Measurements from ENCODE around the gene GBA3. TPM values are rescaled to one million over a fixed set of nuclear protein-coding genes. Genes with fewer than 3 reads are reported as not detected.

Gene GBA3
- not detected for total RNA-seq

- DNase-seq (ENCODE audit: low spot score) (no peak), ATAC-seq (ENCODE audit: insufficient number of reproducible peaks, low FRiP score, low read depth) (no peak)
- H3K4me3 ChIP-seq, result no peak within 1 kb of the TSS
- H3K36me3 ChIP-seq, result no peaks in the 10 kb centered on the region
- no peak within 1 kb of the TSS for H3K27ac ChIP-seq
- H3K4me1 ChIP-seq (ENCODE audit: control insufficient read depth in 1 of 2, low read depth in 2 of 2), result no peaks in the 10 kb centered on the region
- H3K27me3 ChIP-seq (replicated peaks; ENCODE audit: insufficient read depth), result no peaks in the 10 kb centered on the region
- no peak for TF ChIP-seq CTCF (IDR thresholded peaks at IDR 0.05)
- no peaks in the 10 kb centered on the region for H3K9me3 ChIP-seq
These were observed at the start of gene GBA3 for GRCh38 chr4:22692736-22693135. TSS of gene GBA3 (plus strand) at chr4:22692937.

GRCh38 chr4:22643952-22644351 is 48.8 kb upstream of the GBA3 start:
- DNase-seq (ENCODE audit: low spot score) (no peak), ATAC-seq (ENCODE audit: insufficient number of reproducible peaks, low FRiP score, low read depth) (no peak)
- no peaks in the 10 kb centered on the region for H3K4me1 ChIP-seq (ENCODE audit: control insufficient read depth in 1 of 2, low read depth in 2 of 2)
- H3K36me3 ChIP-seq, result no peaks in the 10 kb centered on the region
- TF ChIP-seq CTCF (IDR thresholded peaks at IDR 0.05), result no peak
- no peak overlapping the region for H3K4me3 ChIP-seq
- H3K27me3 ChIP-seq (replicated peaks; ENCODE audit: insufficient read depth), result no peaks in the 10 kb centered on the region
- no peak overlapping the region for H3K27ac ChIP-seq
- no peaks in the 10 kb centered on the region for H3K9me3 ChIP-seq

- H3K9me3 ChIP-seq, result no peaks in the 10 kb centered on the region
- no peak for ATAC-seq (ENCODE audit: insufficient number of reproducible peaks, low FRiP score, low read depth)
- no peaks in the 10 kb centered on the region for H3K27me3 ChIP-seq (replicated peaks; ENCODE audit: insufficient read depth)
- DNase-seq (ENCODE audit: low spot score), result no peak
- no peak for TF ChIP-seq CTCF (IDR thresholded peaks at IDR 0.05)
- H3K4me3 ChIP-seq, result no peak overlapping the region
- no peaks in the 10 kb centered on the region for H3K36me3 ChIP-seq
- no peaks in the 10 kb centered on the region for H3K4me1 ChIP-seq (ENCODE audit: control insufficient read depth in 1 of 2, low read depth in 2 of 2)
- H3K27ac ChIP-seq, result no peak overlapping the region
These were observed 47.1 kb upstream of the GBA3 start for GRCh38 chr4:22645481-22646182.

GRCh38 chr4:22648996-22649395 is 43.7 kb upstream of the GBA3 start:
- DNase-seq (ENCODE audit: low spot score), result no peak
- ATAC-seq (ENCODE audit: insufficient number of reproducible peaks, low FRiP score, low read depth), result no peak
- no peaks in the 10 kb centered on the region for H3K27me3 ChIP-seq (replicated peaks; ENCODE audit: insufficient read depth)
- no peaks in the 10 kb centered on the region for H3K36me3 ChIP-seq
- no peaks in the 10 kb centered on the region for H3K9me3 ChIP-seq
- no peak overlapping the region for H3K27ac ChIP-seq
- no peak overlapping the region for H3K4me3 ChIP-seq
- TF ChIP-seq CTCF (IDR thresholded peaks at IDR 0.05), result no peak
- H3K4me1 ChIP-seq (ENCODE audit: control insufficient read depth in 1 of 2, low read depth in 2 of 2), result no peaks in the 10 kb centered on the region

GRCh38 chr4:22650771-22651170 is 42.0 kb upstream of the GBA3 start:
- DNase-seq (ENCODE audit: low spot score) (no peak), ATAC-seq (ENCODE audit: insufficient number of reproducible peaks, low FRiP score, low read depth) (no peak)
- H3K4me3 ChIP-seq, result no peak overlapping the region
- H3K27ac ChIP-seq, result no peak overlapping the region
- H3K4me1 ChIP-seq (ENCODE audit: control insufficient read depth in 1 of 2, low read depth in 2 of 2), result no peaks in the 10 kb centered on the region
- no peaks in the 10 kb centered on the region for H3K9me3 ChIP-seq
- no peak for TF ChIP-seq CTCF (IDR thresholded peaks at IDR 0.05)
- no peaks in the 10 kb centered on the region for H3K36me3 ChIP-seq
- no peaks in the 10 kb centered on the region for H3K27me3 ChIP-seq (replicated peaks; ENCODE audit: insufficient read depth)

Data from thoracic aorta (tissue), 2 donors.